MG63 (cell line): ENCODE measurements around the gene RASGRP4. TPM values are rescaled to one million over a fixed set of nuclear protein-coding genes. Genes with fewer than 3 reads are reported as not detected.
"Not testable (repeated sequence)": the region's sequence is repeated elsewhere in the genome, so short reads cannot be mapped to it uniquely, and the experiment has no call there.

Source experiments
- DNase-seq: peaks from one replicate; pipeline ENCODE4 v3.0.0-alpha.2; 2020
- H3K27me3 ChIP-seq: fragments of 250-450 bp; sonication (Bioruptor Pico); 2 replicates; pipeline ENCODE4 v1.5.1; 2020; ENCODE audit warnings: mild to moderate bottlenecking, moderate library complexity
- H3K36me3 ChIP-seq: fragments of 250-450 bp; sonication (Bioruptor Pico); 2 replicates; pipeline ENCODE4 v1.5.1; 2020; ENCODE audit warnings: mild to moderate bottlenecking, moderate library complexity
- H3K4me3 ChIP-seq: fragments of 250-450 bp; sonication (Bioruptor Pico); 2 replicates; pipeline ENCODE4 v1.5.1; 2020; ENCODE audit warnings: mild to moderate bottlenecking, moderate library complexity
- H3K9me3 ChIP-seq: fragments of 250-450 bp; sonication (Bioruptor Pico); 2 replicates; pipeline ENCODE4 v1.5.1; 2020; ENCODE audit warnings: mild to moderate bottlenecking, moderate library complexity
- total RNA-seq: library from RNA; depleted of rRNA; stranded (reverse); fragments of >200 nt; shearing (Covaris generic); gene quantifications from 2 replicates; pipeline ENCODE4 v1.2.3, GENCODE V29; 2014; ENCODE audit warnings: low replicate concordance

The RASGRP4 gene
- total RNA-seq, 1 experiment from 2014 or later = not detected

- Histone ChIP-seq H3K9me3 (no peaks in the 10 kb centered on the region), H3K36me3 (no peaks in the 10 kb centered on the region), H3K27me3 (peaks cover 15% of the 10 kb centered on the region), H3K4me3 (no peak overlapping the region)
- no peak for DNase-seq
Measured at GRCh38 chr19:38429055-38429810, 3.2 kb upstream of the RASGRP4 start.

GRCh38 chr19:38427035-38427677 lies 1.1 kb upstream of the RASGRP4 start:
- not testable (repeated sequence) for H3K36me3 ChIP-seq, H3K4me3 ChIP-seq, DNase-seq, H3K9me3 ChIP-seq
- peaks cover 10% of the 10 kb centered on the region for H3K27me3 ChIP-seq

- H3K4me3 ChIP-seq = no peak overlapping the region
- H3K27me3 ChIP-seq = peaks cover 3% of the 10 kb centered on the region; the same call in 1 of the 2 replicates
- DNase-seq = no peak
- H3K36me3 ChIP-seq = no peaks in the 10 kb centered on the region
- H3K9me3 ChIP-seq = no peaks in the 10 kb centered on the region
Measured at GRCh38 chr19:38425222-38425809, 703 bp downstream of the RASGRP4 start.

- H3K4me3 ChIP-seq = no peak overlapping the region
- no peaks in the 10 kb centered on the region for H3K9me3 ChIP-seq
- H3K36me3 ChIP-seq = no peaks in the 10 kb centered on the region
- H3K27me3 ChIP-seq = peaks cover 2% of the 10 kb centered on the region; the same call in 1 of the 2 replicates
- DNase-seq = no peak
Measured at GRCh38 chr19:38424272-38424671, 1.7 kb downstream of the RASGRP4 start.

GRCh38 chr19:38422438-38422837 lies 3.6 kb downstream of the RASGRP4 start:
- DNase-seq = no peak
- no peaks in the 10 kb centered on the region for H3K9me3 ChIP-seq
- H3K27me3 ChIP-seq = peaks cover 2% of the 10 kb centered on the region; the same call in 1 of the 2 replicates
- no peak overlapping the region for H3K4me3 ChIP-seq
- no peaks in the 10 kb centered on the region for H3K36me3 ChIP-seq

GRCh38 chr19:38421856-38422255 lies 4.2 kb downstream of the RASGRP4 start:
- no peak overlapping the region for H3K4me3 ChIP-seq
- peaks cover 2% of the 10 kb centered on the region; the same call in 1 of the 2 replicates for H3K27me3 ChIP-seq
- no peaks in the 10 kb centered on the region for H3K36me3 ChIP-seq
- no peaks in the 10 kb centered on the region for H3K9me3 ChIP-seq
- no peak for DNase-seq

GRCh38 chr19:38420935-38421334 lies 5.1 kb downstream of the RASGRP4 start:
- no peak overlapping the region for H3K4me3 ChIP-seq
- DNase-seq = peak; percentile 45
- H3K36me3 ChIP-seq = no peaks in the 10 kb centered on the region
- no peaks in the 10 kb centered on the region for H3K9me3 ChIP-seq
- H3K27me3 ChIP-seq = peaks cover 2% of the 10 kb centered on the region; the same call in 1 of the 2 replicates

- Histone ChIP-seq H3K4me3 (no peak overlapping the region), H3K27me3 (peaks cover 2% of the 10 kb centered on the region; the same call in 1 of the 2 replicates), H3K9me3 (no peaks in the 10 kb centered on the region), H3K36me3 (no peaks in the 10 kb centered on the region)
- DNase-seq = no peak
Measured at GRCh38 chr19:38417544-38418506, 8.2 kb downstream of the RASGRP4 start.

- Histone ChIP-seq H3K4me3 (no peak overlapping the region), H3K9me3 (no peaks in the 10 kb centered on the region), H3K27me3 (peaks cover 2% of the 10 kb centered on the region; the same call in 1 of the 2 replicates), H3K36me3 (no peaks in the 10 kb centered on the region)
- no peak for DNase-seq
Measured at GRCh38 chr19:38417146-38417543, 8.9 kb downstream of the RASGRP4 start.

- H3K27me3 ChIP-seq = no peaks in the 10 kb centered on the region
- H3K4me3 ChIP-seq = no peak overlapping the region
- no peak for DNase-seq
- no peaks in the 10 kb centered on the region for H3K9me3 ChIP-seq
- no peaks in the 10 kb centered on the region for H3K36me3 ChIP-seq
Measured at GRCh38 chr19:38413416-38413815, 12.6 kb downstream of the RASGRP4 start.

- Histone ChIP-seq H3K4me3 (no peak overlapping the region), H3K36me3 (no peaks in the 10 kb centered on the region), H3K27me3 (no peaks in the 10 kb centered on the region), H3K9me3 (no peaks in the 10 kb centered on the region)
- DNase-seq = no peak
Measured at GRCh38 chr19:38412961-38413360, 13.1 kb downstream of the RASGRP4 start.

- no peak overlapping the region for H3K4me3 ChIP-seq
- H3K27me3 ChIP-seq = no peaks in the 10 kb centered on the region
- H3K9me3 ChIP-seq = no peaks in the 10 kb centered on the region
- H3K36me3 ChIP-seq = no peaks in the 10 kb centered on the region
- no peak for DNase-seq
Measured at GRCh38 chr19:38412491-38412890, 13.5 kb downstream of the RASGRP4 start.

- DNase-seq, H3K27me3 ChIP-seq, H3K9me3 ChIP-seq, H3K36me3 ChIP-seq, H3K4me3 ChIP-seq: not testable (repeated sequence)
Measured at GRCh38 chr19:38411898-38412297, 14.1 kb downstream of the RASGRP4 start.

- H3K9me3 ChIP-seq = no peaks in the 10 kb centered on the region
- no peak overlapping the region for H3K4me3 ChIP-seq
- no peaks in the 10 kb centered on the region for H3K27me3 ChIP-seq
- H3K36me3 ChIP-seq = no peaks in the 10 kb centered on the region; the same call in 1 of the 2 replicates
- DNase-seq = no peak
Measured at GRCh38 chr19:38411041-38411712, 14.8 kb downstream of the RASGRP4 start.

- H3K4me3 ChIP-seq, H3K27me3 ChIP-seq, H3K9me3 ChIP-seq, H3K36me3 ChIP-seq, DNase-seq: not testable (repeated sequence)
Measured at GRCh38 chr19:38410407-38410806, 15.6 kb downstream of the RASGRP4 start.

GRCh38 chr19:38409631-38410133 lies 16.3 kb downstream of the RASGRP4 start:
- Histone ChIP-seq H3K9me3 (no peaks in the 10 kb centered on the region), H3K4me3 (no peak overlapping the region), H3K27me3 (no peaks in the 10 kb centered on the region), H3K36me3 (peaks cover under 1% of the 10 kb centered on the region)
- no peak for DNase-seq
